B cell (primary cell): Measurements from ENCODE around the gene LYSMD3. TPM values are rescaled to one million over a fixed set of nuclear protein-coding genes. Genes with fewer than 3 reads are reported as not detected.

Source experiments
- ATAC-seq: fragments of 200-7000 bp; cut with Tn5 transposase; one replicate; pipeline ENCODE4 v1.10.0; 2021; ENCODE audit warnings: low read depth, mild to moderate bottlenecking, moderate number of reproducible peaks, moderate library complexity
- CTCF ChIA-PET: fragments of 350-600 bp; sonication (Branson Sonifier 250); formaldehyde crosslinking; loops from one replicate; lab custom pipeline; 2021; ENCODE audit warnings: antibody characterized with exemption, inconsistent platforms; lab: Charles Lee
- POLR2A ChIA-PET: fragments of 350-600 bp; sonication (Branson Sonifier 250); formaldehyde crosslinking; loops from one replicate; lab custom pipeline; 2021; ENCODE audit warnings: antibody characterized with exemption; lab: Charles Lee
- DNase-seq: peaks from one replicate; pipeline ENCODE4 v3.0.0; 2013
- H2AFZ ChIP-seq: 2 replicates; pipeline ENCODE4 v1.6.1; 2012; ENCODE audit warnings: mild to moderate bottlenecking, low read depth, low read length; ENCODE audit not compliant: insufficient read depth, poor library complexity, severe bottlenecking
- H3K27ac ChIP-seq, 2 donors: 1 replicate in 1 of 2; 2 replicates in 1 of 2; pipeline ENCODE4 v1.5.1; 2012 to 2013; ENCODE audit warnings: low read length in 2 of 2, mild to moderate bottlenecking in 2 of 2, moderate library complexity in 1 of 2
- H3K27me3 ChIP-seq, 4 experiments: fragments of 200-600 bp in 1 of 4; sonication (generic) in 1 of 4; replicated peaks in 1 of 4; 1 replicate in 2 of 4; 2 replicates in 2 of 4; pipeline versions ENCODE4 v1.6.1 to v1.7.0; 2013 to 2016; ENCODE audit warnings: low read length in 3 of 4, mild to moderate bottlenecking in 2 of 4, mixed read lengths in 1 of 4, moderate library complexity in 1 of 4; ENCODE audit not compliant: insufficient read depth in 4 of 4, control insufficient read depth in 3 of 4; ENCODE audit errors: control extremely low read depth in 1 of 4
- H3K36me3 ChIP-seq, 2 experiments: replicated peaks in 1 of 2; 1 replicate in 1 of 2; 2 replicates in 1 of 2; pipeline versions ENCODE4 v1.6.1 to v1.7.1; 2013; ENCODE audit warnings: low read length in 1 of 2; ENCODE audit not compliant: insufficient read depth in 2 of 2, control insufficient read depth in 1 of 2; ENCODE audit errors: control extremely low read depth in 1 of 2, extremely low read depth in 1 of 2
- H3K4me1 ChIP-seq, 2 donors: fragments of 200-600 bp in 1 of 2; sonication (generic) in 1 of 2; 1 replicate in 1 of 2; 2 replicates in 1 of 2; pipeline versions ENCODE4 v1.5.1 to v1.6.1; 2013 to 2017; ENCODE audit warnings: low read length in 2 of 2; ENCODE audit not compliant: control insufficient read depth in 2 of 2, insufficient read depth in 2 of 2
- H3K4me2 ChIP-seq: replicated peaks from 2 replicates; pipeline ENCODE3; 2012; ENCODE audit warnings: mild to moderate bottlenecking, low read depth, low read length; ENCODE audit not compliant: poor library complexity, severe bottlenecking
- H3K4me3 ChIP-seq, 5 experiments: fragments of 200-600 bp in 1 of 5; sonication (generic) in 1 of 5; 1 replicate in 3 of 5; 2 replicates in 2 of 5; pipeline versions ENCODE4 v1.5.1 to v1.7.0; 2011 to 2016; ENCODE audit warnings: low read length in 4 of 5, mild to moderate bottlenecking in 4 of 5, low read depth in 2 of 5, control low read depth in 1 of 5, moderate library complexity in 1 of 5; ENCODE audit not compliant: insufficient read depth in 1 of 5; ENCODE audit errors: control extremely low read depth in 1 of 5, extremely low read depth in 1 of 5
- H3K79me2 ChIP-seq: fragments of 200-600 bp; sonication (generic); one replicate; pipeline ENCODE4 v1.6.0; 2016; ENCODE audit warnings: low read length; ENCODE audit not compliant: control insufficient read depth, insufficient read depth
- H3K9ac ChIP-seq: fragments of 200-600 bp; sonication (generic); 2 replicates; pipeline ENCODE4 v1.6.1; 2017; ENCODE audit warnings: mild to moderate bottlenecking, low read length, moderate library complexity
- H3K9me3 ChIP-seq, 3 donors: one replicate each; pipeline versions ENCODE4 v1.6.1 to v1.7.1; 2013; ENCODE audit warnings: low read length in 2 of 3; ENCODE audit not compliant: control insufficient read depth in 2 of 3, insufficient read depth in 1 of 3; ENCODE audit errors: control extremely low read depth in 1 of 3
- H4K20me1 ChIP-seq: 2 replicates; pipeline ENCODE4 v1.6.0; 2012; ENCODE audit warnings: mild to moderate bottlenecking, low read length; ENCODE audit not compliant: insufficient read depth, control insufficient read depth, poor library complexity, severe bottlenecking
- H3K27ac Mint-ChIP-seq: one replicate; pipeline ENCODE4 v1.8.0; 2021; ENCODE audit warnings: mixed read lengths
- H3K27me3 Mint-ChIP-seq: one replicate; pipeline ENCODE4 v1.8.0; 2021; ENCODE audit warnings: mixed read lengths
- H3K4me1 Mint-ChIP-seq: one replicate; pipeline ENCODE4 v1.8.0; 2021; ENCODE audit warnings: mixed read lengths
- H3K4me3 Mint-ChIP-seq: one replicate; pipeline ENCODE4 v1.8.0; 2021; ENCODE audit warnings: mixed read lengths
- H3K9me3 Mint-ChIP-seq: one replicate; pipeline ENCODE4 v1.8.0; 2022; ENCODE audit warnings: mixed read lengths; ENCODE audit not compliant: insufficient read depth
- CTCF ChIP-seq: fragments of 200-600 bp; IDR thresholded peaks from one replicate; pipeline ENCODE4 v1.8.0; 2022; ENCODE audit warnings: antibody characterized with exemption, mild to moderate bottlenecking
- EZH2 ChIP-seq: IDR thresholded peaks from 2 replicates; pipeline ENCODE4 v1.6.1; 2012; ENCODE audit warnings: borderline replicate concordance, low read depth, mild to moderate bottlenecking, moderate library complexity, low read length; ENCODE audit not compliant: insufficient read depth, poor library complexity, severe bottlenecking
- WGBS: methylation state at CpG from one replicate; pipeline ENCODE4 v1.1.5; 2013; ENCODE audit warnings: missing lambda C conversion rate; ENCODE audit not compliant: insufficient coverage; 5-methylcytosine and 5-hydroxymethylcytosine counted together
- intact Hi-C: fragments of 100-400 bp; cut with micrococcal nuclease; formaldehyde crosslinking; loops from one replicate; pipeline ENCODE4 v1.10.0; 2022
- polyA plus RNA-seq: library from polyadenylated mRNA; depleted of rRNA; stranded (reverse); fragments of >200 nt; gene quantifications from 2 replicates; pipeline ENCODE4 v1.2.3, GENCODE V29; 2012
- total RNA-seq, 2 donors: library from RNA; stranded (reverse); fragments of 120-200 nt in 1 of 2; gene quantifications; 1 replicate in 1 of 2; 2 replicates in 1 of 2; pipeline versions ENCODE4 v1.2.3 to v1.2.4, GENCODE V29; 2013 to 2022

The LYSMD3 gene
- total and polyA plus RNA-seq, 2 donors (not counting 1 experiment from before 2014, with no cell fraction given), result 6.0 to 25.2 TPM

DNA sequence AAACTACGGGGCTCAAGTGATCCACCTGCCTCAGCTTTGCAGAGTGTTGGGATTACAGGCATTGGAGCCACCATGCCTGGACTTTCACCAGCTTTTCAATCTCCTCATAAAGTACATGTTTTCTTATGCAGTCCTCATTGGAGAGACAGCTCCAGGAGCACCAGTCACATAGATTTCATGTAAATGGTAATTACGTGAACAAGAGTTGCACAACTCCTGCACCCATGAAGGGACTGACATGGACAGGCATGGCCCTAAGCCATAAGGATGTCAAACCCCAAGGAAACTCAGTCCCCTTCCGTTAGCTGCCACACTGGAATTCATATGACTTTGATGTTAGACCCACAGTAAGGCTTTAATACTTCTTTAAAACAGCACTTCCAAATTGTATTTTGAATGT lies 21.6 kb upstream of the LYSMD3 start:
- H3K4me3 Mint-ChIP-seq, result no peak overlapping the region
- TF ChIP-seq CTCF, result no peak
- TF ChIP-seq EZH2, result no peak
- DNase-seq (no peak), ATAC-seq (no peak)
- Histone ChIP-seq H3K79me2 (no peaks in the 10 kb centered on the region), H3K36me3 (no peaks in the 10 kb centered on the region), H3K4me2 (no peak overlapping the region), H3K27me3 (peaks cover 0 to 24% (median 6%) of the 10 kb centered on the region in 4 experiments), H3K9me3 (peaks cover 0 to 4% (median 0%) of the 10 kb centered on the region in 3 donors), H4K20me1 (no peaks in the 10 kb centered on the region), H3K9ac (no peak overlapping the region), H3K4me3 (no peak overlapping the region), H3K27ac (no peak overlapping the region), H2AFZ (no peak overlapping the region), H3K4me1 (peaks cover 3% of the 10 kb centered on the region in 2 donors)
- H3K27ac Mint-ChIP-seq, result no peak overlapping the region
- ChIA-PET CTCF (no interaction called here), POLR2A (no interaction called here)
- H3K4me1 Mint-ChIP-seq, result peaks cover 8% of the 10 kb centered on the region
- WGBS, result 68% methylated on average over 2 of the region's 3 CpGs
- no peaks in the 10 kb centered on the region for H3K9me3 Mint-ChIP-seq
- H3K27me3 Mint-ChIP-seq, result peaks cover 36% of the 10 kb centered on the region
- intact Hi-C loops, result no loop called here

- Mint-ChIP-seq H3K27ac (no peak overlapping the region), H3K9me3 (no peaks in the 10 kb centered on the region), H3K27me3 (peaks cover 38% of the 10 kb centered on the region), H3K4me1 (peaks cover 8% of the 10 kb centered on the region), H3K4me3 (no peak overlapping the region)
- Histone ChIP-seq H4K20me1 (no peaks in the 10 kb centered on the region), H3K4me1 (peaks cover 3% of the 10 kb centered on the region in 2 donors), H2AFZ (no peak overlapping the region), H3K4me2 (no peak overlapping the region), H3K27me3 (peaks cover 0 to 27% (median 12%) of the 10 kb centered on the region in 4 experiments), H3K27ac (no peak overlapping the region), H3K79me2 (no peaks in the 10 kb centered on the region), H3K4me3 (no peak overlapping the region), H3K9ac (no peak overlapping the region), H3K36me3 (no peaks in the 10 kb centered on the region), H3K9me3 (peaks cover 0 to 4% (median 0%) of the 10 kb centered on the region in 3 donors)
- intact Hi-C loops, result no loop called here
- 88% methylated on average over 1 of the region's 2 CpGs for WGBS
- no peak for ATAC-seq
- no peak for TF ChIP-seq EZH2
- no peak for TF ChIP-seq CTCF
- no peak for DNase-seq
- ChIA-PET POLR2A (interaction anchor here (0.7 kb wide), 1 partner anchor 123 kb away, joined by 3 read pairs; no protein-coding TSS in a partner anchor), CTCF (no interaction called here)
These were observed 20.4 kb upstream of the LYSMD3 start for GRCh38 chr5:90549729-90550275.
